DND-41 (cell line): ENCODE data around the gene CD79B.

Experiments
- EZH2 ChIP-seq: IDR thresholded peaks from 3 replicates; pipeline ENCODE4 v1.6.1; 2012; ENCODE audit warnings: borderline replicate concordance, low read depth, mild to moderate bottlenecking, moderate library complexity, low read length, inconsistent platforms; ENCODE audit not compliant: severe bottlenecking
- TF ChIP-seq, protein P1 (sequence below): IDR thresholded peaks from 2 replicates; pipeline ENCODE4 v1.5.1; 2012; ENCODE audit warnings: borderline replicate concordance, low read length, moderate library complexity, mild to moderate bottlenecking; ENCODE audit not compliant: poor library complexity, severe bottlenecking; ENCODE audit errors: extremely low read depth

DNA sequence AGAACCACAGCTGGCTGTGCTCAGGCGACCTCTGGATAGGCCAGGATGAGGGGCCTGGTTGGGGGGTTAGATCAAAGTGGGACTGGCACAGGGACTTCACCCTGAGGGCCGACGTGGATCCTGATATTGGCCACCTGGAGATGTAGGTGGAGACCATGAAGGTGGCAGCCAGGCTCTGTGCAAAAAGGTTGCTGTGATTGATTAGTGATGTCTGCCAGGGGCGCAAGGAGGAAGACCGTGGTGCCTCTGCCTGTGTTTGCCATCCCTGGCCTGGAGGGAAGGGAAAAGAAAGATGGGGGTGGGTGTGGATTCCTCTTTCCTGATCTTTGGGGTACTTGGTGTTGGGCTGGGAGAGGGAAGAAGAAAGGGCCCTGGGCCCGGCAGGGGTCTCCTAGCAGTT, 41.1 kb upstream of the CD79B start:
- TF ChIP-seq, protein P1, sequence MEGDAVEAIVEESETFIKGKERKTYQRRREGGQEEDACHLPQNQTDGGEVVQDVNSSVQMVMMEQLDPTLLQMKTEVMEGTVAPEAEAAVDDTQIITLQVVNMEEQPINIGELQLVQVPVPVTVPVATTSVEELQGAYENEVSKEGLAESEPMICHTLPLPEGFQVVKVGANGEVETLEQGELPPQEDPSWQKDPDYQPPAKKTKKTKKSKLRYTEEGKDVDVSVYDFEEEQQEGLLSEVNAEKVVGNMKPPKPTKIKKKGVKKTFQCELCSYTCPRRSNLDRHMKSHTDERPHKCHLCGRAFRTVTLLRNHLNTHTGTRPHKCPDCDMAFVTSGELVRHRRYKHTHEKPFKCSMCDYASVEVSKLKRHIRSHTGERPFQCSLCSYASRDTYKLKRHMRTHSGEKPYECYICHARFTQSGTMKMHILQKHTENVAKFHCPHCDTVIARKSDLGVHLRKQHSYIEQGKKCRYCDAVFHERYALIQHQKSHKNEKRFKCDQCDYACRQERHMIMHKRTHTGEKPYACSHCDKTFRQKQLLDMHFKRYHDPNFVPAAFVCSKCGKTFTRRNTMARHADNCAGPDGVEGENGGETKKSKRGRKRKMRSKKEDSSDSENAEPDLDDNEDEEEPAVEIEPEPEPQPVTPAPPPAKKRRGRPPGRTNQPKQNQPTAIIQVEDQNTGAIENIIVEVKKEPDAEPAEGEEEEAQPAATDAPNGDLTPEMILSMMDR, result no peak
- TF ChIP-seq EZH2, result no peak
